DMS153 treated with DMSO at 0.1 percent for 48 hours (cell line): ENCODE results near the gene RAB11B.
A peak's percentile ranks its signal among the peaks of the same experiment; 100 is the strongest.
"Not testable (repeated sequence)": the region's sequence is repeated elsewhere in the genome, so short reads cannot be mapped to it uniquely, and the experiment has no call there.

Source experiments
- DNase-seq: peaks from one replicate; lab custom pipeline; 2025; ENCODE audit not compliant: unreplicated experiment; lab: John Stamatoyannopoulos, UW

RAB11B gene

DNA sequence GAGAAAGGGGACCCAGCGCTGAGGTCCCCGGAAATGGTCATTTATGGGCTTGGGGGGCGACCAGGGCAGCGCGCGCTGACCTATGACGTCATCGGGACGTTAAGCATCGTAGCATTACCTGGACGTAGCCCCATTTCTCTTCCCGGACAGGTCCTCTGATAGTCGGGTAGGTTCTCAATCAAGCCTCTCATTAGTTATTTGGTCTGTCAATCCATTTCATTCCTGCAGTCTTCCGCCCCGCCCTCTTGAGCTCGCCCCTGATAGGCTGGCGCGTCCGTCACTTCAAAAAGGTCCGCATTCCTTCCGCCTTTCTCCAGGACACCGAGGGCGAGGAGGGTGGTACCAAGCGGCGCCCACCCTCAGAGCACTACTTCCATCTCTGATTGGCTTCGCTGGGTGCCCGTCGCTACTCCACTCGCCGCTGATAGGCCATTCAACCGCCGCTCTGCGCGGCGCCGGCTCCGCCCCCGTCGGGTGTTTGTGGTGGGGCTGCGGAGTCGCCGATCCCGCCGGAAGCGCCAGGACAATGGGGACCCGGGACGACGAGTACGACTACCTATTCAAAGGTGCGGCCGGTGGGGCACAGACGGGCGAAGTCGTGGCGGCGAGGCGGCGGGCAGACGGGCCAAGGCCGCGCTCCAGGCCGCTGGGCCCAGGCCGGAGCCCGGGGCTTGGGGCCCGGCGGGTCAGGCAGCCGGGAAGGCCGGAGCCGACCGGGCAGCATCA, at the start of gene RAB11B:
RAB11B (plus strand) TSS at position 470 of the 726 bp plus-strand sequence; CDS start at position 527, 57 bp downstream.
- peak; percentile 100 for DNase-seq

DNA sequence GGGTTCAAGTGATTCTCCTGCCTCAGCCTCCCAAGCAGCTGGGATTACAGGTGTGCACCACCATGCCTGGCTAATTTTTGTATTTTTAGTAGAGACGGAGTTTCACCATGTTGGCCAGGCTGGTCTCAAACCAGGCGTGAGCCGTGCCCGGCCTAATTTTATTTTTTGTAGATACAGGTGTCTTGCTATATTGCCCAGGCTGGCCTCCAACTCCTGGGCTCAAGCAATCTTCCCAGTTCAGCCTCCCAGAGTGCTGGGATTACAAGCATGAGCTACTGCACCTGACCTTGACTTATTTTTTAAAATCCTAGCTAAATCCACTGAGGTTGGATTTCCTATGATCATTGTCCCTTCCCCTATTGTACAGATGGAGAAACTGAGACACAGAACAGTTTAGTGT, 48.7 kb upstream of the RAB11B start:
- not testable (repeated sequence) for DNase-seq

DNA sequence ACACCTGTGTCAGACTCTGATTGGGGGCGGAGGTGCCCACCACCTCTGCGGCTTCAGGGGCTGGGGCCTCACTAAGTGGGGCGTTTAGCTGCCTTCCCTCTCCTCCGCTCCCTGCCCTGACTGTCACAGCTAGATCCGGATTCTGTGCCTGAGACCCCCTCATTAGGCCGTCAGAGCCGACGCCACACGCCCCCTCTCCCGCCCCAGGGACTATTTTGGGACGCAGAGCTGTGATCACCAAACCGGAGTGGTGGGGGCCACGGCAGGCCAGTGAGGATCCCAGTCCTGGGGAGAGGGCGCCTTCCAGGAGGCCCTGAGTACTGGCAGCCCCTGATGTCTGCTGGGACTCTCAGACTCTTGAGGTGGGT, 47.9 kb upstream of the RAB11B start:
- no peak for DNase-seq

DNA sequence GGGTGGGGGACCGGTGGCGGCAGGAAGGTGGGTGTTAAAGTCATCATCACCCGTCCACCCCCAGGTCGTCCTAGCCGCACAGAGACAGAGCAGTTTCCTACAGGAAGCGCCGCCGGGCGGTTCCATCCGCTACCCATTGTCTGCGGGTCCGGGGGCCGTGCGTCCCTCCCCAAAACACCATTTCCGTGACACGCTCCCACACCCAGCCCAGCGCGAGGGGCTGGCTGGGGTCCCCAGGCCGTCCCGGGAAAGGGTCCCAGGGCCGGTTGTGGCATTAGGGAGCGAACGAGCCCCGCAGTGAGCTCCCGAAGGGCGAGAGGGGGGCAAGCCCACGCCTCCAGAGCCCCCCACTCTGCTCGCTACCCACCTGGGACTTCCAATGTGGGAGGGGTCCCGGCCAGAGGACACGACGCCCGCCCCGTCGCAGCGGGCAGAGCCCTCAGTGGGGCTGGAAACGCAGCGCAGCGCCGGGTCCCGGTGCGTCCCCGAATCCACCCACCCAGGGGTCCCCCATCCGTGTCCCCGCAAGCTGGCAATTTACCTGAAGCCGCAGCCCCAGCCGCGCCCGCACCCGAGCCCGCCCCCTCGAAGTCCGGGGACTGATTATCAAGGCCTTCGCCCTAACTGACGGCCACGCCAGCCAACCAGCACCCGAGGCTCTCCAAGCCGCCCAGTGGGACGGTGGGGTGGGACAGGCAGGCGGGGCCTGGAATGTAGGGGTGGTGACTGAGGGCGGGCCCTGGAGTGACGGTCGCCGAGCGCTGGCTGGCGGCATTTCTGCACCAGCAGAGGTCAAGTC, 47.3 kb upstream of the RAB11B start, which contains the start of gene KANK3:
KANK3 (minus strand) TSS at position 579 of the 799 bp plus-strand sequence. CDS start 5,434 bp downstream, outside the sequence.
- peak; percentile 71 for DNase-seq

DNA sequence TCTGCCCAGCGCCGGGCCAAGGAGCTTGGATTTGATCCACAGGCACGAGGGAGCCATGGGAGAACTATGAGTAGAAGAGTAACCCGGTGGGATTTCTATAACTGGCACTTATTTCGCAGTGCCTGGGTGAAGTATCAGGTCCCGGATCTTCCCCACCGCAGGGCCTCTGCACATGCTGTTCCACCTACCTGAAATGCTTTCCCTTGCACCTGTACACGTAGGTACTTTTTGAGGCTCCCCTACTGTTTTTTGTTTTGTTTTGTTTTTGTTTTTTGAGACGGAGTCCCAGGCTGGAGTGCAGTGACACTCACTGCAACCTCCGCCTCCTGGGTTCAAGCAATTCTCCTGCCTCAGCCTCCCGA, 46.7 kb upstream of the RAB11B start:
- no peak for DNase-seq

DNA sequence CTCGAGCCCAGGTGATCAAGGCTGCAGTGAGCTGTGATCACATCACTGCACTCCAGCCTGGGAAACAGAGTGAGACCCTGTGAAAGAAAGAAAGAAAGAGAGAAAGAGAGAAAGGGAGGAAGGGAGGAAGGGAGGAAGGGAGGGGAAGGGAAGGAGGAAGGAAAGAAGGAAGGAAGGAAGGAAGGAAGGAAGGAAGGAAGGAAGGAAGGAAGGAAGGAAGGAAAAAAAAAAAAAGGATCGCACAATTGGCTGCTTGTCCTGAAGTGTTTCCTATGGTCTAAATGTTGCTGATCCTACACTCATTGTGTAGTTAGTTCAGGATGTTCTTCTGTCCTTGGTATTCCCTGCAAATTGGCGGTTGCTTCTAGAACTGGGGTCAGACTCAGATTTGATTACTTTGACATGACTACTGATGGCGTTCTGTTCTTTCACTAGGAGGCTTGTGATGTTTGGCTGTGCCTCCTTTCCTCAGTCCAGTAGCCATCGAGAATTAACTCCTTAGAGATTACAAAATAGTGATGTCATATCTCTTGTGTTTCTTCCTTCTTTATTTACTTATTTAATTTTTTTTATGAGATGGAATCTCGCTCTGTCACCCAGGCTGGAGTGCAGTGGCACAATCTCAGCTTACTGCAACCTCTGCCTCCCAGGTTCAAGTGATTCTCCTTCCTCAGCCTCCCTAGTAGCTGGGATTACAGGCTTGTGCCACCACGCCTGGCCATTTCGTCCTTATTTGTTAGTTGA, 40.4 kb upstream of the RAB11B start:
- not testable (repeated sequence) for DNase-seq

DNA sequence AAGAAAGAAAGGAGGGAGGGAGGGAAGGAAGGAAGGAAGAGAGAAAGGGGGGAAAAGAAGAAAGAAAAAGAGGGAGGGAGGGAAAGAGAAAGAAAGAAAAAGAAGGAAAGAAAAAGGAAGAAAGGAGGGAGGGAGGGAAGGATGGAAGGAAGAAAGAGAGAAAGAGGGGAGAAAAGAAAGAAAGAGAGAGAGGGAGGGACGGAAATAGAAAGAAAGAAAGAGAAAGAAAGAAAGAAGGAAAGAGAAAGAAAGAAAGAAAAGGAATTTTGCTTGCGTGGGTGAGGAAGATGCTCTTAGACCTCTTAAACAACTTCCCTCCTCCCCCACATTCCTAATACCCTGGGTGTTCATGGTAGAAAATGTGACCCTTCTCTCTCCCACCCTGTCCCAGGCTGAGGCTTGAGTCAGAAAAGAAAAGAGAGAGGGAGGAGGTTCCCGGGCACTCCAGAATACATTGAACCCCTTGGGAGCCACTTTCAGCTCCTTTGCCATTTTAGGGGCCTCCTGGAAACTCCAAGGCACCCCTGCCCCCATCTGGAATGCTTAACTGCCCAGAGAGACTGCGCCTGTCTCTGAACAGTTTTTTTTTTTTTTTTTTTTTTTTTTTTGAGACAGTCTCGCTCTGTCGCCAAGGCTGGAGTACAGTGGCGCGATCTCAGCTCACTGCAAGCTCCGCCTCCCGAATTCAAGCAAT, 37.9 kb upstream of the RAB11B start:
- DNase-seq = no peak

DNA sequence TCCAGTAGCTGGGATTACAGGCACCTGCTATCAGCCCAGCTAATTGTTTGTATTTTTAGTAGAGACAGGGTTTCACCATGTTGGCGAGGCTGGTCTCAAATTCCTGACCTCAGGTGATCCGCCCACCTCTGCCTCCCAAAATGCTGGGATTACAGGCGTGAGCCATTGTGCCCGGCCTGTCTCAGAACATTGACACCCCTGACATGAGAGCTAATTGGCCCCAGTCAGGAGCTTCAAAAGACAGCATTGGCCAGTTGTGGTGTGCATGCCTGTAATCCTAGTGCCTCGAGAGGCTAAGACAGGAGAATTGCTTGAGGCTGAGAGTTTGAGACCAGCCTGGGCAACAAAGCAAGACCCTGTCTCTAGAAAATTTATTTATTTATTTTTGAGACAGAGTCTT, 37.3 kb upstream of the RAB11B start:
- not testable (repeated sequence) for DNase-seq

DNA sequence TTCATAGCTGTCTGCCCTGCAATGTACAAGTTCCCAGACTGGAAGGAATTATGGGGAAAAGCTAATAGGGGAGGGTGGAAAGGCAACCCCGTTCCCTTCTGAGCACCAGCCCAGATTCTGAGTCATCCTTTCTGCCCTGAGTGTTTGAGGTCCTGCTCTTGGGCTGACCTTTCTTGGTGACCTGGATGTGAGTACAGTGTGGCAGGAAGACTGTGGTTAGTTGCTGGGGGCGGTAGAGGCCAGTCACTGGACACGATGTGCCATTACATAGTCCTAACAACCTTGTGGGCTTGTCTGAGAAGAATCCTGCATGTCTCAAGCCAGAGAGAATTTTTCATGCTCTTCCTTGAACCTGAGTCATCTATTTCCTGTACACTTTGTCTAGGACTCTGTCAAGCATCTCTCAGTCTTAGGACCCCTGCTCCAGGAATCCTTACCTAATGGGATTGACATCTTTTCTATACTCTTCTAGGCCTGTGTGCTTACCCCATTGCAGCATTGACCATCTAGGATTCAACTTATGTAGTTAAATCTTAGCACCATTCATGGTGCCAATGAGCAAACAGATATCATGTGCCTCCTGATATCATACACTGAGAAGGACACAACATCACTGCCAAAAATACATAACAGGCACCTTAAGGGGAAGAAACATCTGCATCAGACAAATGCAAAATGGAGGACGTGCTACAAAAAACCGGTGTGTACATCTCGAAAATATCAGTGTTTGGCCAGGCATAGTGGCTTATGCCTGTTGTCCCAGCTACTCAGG, 34.3 kb upstream of the RAB11B start:
- DNase-seq = no peak

DNA sequence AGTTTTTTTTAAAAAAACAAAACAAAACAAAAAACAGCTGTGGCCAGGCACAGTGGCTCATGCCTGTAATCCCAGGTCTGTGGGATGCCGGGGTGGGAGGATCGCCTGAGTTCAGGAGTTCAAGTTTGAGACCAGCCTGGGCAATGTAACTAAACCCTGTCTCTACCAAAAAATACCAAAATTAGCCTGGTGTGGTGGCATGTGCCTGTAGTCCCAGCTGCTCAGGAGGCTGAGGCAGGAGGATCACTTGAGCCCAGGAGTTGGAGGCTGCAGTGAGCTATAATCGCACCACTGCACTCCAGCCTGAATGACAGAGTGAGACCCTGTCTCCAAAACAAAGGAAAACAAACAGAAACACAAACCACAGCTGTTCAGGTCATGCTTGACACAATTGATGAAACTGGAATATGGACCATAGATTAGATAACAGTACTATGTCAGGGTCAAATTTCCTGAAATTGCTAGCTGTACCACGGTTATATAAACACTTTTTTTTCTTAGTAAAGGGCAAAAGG, 33.1 kb upstream of the RAB11B start:
- DNase-seq = no peak

DNA sequence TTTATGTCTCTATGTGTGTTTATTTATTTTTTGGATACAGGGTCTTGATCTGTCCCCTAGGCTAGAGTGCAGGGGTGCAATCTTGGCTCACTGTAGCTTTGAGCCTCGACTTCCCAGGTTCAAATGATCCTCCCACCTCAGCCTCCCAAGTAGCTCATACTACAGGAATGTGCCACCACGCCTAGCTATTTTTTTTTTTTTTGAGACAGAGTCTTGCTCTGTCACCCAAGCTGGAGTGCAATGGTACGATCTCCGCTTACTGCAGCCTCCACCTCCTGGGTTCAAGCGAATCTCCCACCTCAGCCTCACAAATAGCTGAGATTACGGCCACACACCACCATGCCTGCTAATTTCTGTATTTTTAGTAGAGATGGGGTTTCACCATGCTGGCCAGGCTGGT, 31.2 kb upstream of the RAB11B start:
- DNase-seq = no peak

DNA sequence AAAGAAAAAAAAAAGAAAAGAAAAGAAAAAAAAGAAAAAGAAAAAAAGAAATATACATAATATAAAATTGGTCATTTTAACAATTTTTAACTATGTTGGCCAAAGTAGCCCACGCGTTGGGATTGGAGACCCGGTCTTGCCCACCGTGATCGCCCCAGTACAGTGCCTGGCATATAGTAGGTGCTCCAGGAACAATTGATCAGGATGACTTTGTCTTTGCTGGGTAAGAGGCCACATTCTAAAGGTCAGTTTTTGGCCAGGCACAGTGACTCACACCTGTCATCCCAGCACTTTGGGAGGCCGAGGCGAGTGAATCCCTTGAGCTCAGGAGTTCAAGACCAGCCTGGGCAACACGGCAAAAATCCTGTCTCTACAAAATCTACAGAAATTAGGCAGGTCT, 30.0 kb upstream of the RAB11B start:
- DNase-seq = no peak

DNA sequence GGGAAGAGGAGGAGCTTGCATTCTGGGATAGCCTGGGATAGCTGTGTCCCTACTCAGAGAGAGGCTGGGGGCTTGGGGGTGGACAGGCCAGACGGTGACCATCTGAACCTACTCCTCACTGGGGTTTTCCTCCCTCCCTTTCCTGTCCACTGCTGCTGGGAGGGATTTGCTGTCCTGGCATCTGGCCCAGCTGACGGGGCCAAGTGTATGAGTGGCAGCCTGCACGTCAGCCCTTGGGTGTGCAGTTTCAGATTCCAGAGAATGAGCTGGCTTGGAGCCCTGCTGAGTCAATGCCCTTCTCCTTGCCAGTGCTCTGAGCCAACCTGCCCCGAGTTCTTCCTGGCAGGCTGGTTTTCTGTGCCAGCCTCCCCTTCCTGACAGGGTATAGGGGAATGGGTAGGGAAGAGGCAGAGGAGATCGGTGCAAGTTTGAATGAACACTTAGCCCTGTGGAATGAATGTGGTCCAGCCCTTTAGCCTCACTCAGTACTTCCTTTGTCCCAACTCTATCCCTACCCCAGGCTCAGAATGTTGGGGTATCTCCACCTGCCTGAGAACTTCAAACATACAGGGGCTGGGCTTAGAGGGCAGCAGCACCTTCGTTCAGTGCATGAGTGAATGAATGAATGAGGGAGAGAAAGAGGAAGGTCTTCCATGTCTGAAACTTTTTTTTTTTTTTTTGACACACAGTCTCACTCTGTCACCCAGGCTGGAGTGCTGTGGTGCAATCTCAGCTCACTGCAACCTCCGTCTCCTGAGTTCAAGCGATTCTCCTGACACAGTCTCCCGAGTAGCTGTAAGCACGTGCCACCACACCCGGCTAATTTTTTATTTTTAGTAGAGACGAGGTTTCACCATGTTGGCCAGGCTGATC, 28.0 kb upstream of the RAB11B start:
- peak; percentile 63 for DNase-seq

DNA sequence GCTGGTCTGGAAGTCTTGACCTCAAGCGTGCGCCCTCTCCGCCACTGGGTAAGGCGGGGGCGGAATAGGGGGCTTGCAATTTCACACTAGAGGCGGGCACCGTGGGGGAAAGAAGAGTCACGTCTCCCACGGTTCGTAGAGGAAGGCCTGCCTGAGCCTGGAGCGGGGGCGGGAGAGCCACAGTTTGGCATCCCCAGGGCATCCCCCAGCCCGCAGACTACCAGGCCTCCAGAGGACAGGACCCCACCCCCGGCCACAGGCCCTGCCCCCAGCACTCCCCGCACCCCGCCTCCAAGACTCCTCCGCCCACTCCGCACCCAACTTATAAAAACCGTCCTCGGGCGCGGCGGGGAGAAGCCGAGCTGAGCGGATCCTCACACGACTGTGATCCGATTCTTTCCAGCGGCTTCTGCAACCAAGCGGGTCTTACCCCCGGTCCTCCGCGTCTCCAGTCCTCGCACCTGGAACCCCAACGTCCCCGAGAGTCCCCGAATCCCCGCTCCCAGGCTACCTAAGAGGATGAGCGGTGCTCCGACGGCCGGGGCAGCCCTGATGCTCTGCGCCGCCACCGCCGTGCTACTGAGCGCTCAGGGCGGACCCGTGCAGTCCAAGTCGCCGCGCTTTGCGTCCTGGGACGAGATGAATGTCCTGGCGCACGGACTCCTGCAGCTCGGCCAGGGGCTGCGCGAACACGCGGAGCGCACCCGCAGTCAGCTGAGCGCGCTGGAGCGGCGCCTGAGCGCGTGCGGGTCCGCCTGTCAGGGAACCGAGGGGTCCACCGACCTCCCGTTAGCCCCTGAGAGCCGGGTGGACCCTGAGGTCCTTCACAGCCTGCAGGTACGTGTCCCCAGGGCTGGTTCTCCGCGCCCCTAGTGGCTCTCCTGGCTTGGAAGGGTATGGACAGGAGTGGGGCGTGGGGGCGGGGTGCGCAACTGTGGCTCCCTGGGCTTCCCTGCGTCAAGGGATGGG, 26.1 kb upstream of the RAB11B start, which contains the start of gene ANGPTL4:
ANGPTL4 (plus strand) TSS at position 353 of the 969 bp plus-strand sequence; CDS start at position 520, 167 bp downstream.
- DNase-seq = no peak

DNA sequence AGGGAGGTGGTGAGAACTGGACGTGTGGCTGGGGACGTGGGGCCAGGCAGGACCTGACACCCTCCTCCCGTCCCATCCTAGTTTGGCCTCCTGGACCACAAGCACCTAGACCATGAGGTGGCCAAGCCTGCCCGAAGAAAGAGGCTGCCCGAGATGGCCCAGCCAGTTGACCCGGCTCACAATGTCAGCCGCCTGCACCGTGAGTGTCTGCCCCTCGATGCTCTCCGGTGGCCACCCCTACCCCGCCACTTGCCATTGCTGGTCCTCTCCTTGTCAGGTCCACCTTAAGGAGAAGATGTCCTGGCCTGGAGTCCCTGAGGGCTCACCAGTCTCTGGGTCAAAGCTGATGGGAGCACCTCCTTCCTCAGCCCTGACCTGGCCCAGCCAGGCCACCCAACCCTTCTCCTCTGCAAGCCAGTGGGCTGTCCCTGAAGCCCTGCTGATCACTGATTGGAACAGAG, 24.0 kb upstream of the RAB11B start:
- DNase-seq = no peak

DNA sequence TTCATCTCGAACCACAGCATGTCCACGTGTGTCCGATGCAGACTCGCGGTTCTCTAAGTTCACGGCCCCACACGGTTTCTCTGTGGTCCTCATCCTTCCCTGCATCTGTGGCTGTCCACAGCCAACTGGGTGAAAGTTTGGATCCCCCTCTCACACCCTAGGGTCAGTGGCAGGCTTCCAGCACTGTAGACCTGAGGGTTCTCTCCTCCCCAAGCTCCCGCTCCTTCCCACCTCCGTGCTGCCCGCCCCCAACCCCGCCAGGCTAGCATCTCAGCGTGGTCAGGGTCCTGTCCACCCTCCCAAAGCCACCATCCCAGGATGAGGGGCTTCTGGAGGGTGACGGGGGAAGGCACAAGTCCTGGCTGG, 23.2 kb upstream of the RAB11B start:
- DNase-seq = no peak

DNA sequence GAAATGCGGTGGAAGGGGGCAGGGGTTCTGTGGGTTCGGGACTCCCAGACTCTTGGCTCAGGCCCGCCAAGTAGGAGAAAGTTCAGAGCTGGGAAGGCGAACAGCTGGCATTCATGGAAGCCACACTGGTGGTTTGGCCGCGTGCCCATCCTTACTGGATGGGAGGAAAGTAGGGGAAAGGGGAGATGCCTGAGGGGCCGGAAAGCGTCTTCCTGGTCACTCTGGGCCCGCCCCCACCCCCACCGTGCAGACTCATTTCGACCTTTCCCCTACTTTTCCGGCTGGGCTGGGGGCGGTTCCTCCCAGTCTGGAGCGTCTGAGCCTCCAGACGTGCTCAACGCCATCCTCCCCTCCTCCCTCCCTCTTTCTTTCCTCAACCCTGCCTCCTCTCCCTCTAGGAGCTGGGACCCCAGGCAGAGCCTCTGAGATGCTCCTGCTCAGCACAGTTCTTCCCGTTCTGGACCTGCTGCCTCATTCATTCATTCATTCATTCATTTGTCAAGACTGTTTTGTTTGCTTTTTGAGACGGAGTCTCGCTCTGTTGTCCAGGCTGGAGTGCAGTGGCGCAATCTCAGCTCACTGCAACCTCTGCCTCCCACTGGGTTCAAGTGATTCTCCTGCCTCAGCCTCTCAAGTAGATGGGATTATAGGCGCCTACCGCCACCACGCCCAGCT, 22.7 kb upstream of the RAB11B start:
- peak; percentile 11 for DNase-seq
